HepG2 (cell line): ENCODE results near the gene LMTK2. TPM values are rescaled to one million over a fixed set of nuclear protein-coding genes. Genes with fewer than 3 reads are reported as not detected.

Experiments used
- ATAC-seq: fragments of 200-7000 bp; cut with Tn5 transposase; 3 replicates; pipeline ENCODE4 v1.9.1; 2020; ENCODE audit warnings: mild to moderate bottlenecking, moderate library complexity
- BruUV-seq: library from RNA; stranded (reverse); fragments of 400-500 nt; replicated peaks from 2 replicates; lab custom pipeline; 2021; lab: Mats Ljungman, UMichigan
- CTCF ChIA-PET: fragments of 300-600 bp; formaldehyde crosslinking; extraction: SDS; loops from one replicate; lab custom pipeline; 2021; ENCODE audit warnings: low total read pairs, inconsistent platforms, low intra/inter-chr PET ratio; lab: Yijun Ruan, JAX
- POLR2A ChIA-PET: fragments of 350-600 bp; sonication (Branson Sonifier 250); formaldehyde crosslinking; loops from one replicate; lab custom pipeline; 2020; ENCODE audit warnings: antibody characterized with exemption, inconsistent platforms; lab: Yijun Ruan, JAX
- DNase-seq: peaks from one replicate; pipeline ENCODE4 v3.0.0-alpha.2; 2015; ENCODE audit warnings: low spot score
- FAIRE-seq: peaks from 3 replicates; lab custom pipeline; 2011; peaks lifted over from hg19 to GRCh38; lab: Jason Lieb, UNC
- H2AFZ ChIP-seq: one replicate; pipeline ENCODE4 v1.6.1; 2011; ENCODE audit warnings: low read length, inconsistent platforms
- H3K27ac ChIP-seq: fragments of 300-600 bp; 3 replicates; pipeline ENCODE4 v1.8.0; 2011; ENCODE audit warnings: mixed run types, mild to moderate bottlenecking, mixed read lengths, low read length, inconsistent platforms; ENCODE audit not compliant: insufficient read depth; ENCODE audit errors: extremely low read length
- H3K27me3 ChIP-seq, 2 experiments: fragments of 200-600 bp in 1 of 2; 2 replicates in 1 of 2; 3 replicates in 1 of 2; pipeline versions ENCODE4 v1.6.0 to v1.8.0; 2011; ENCODE audit warnings: low read length in 2 of 2, mild to moderate bottlenecking in 2 of 2, moderate library complexity in 2 of 2, inconsistent platforms in 1 of 2; ENCODE audit not compliant: insufficient read depth in 2 of 2, control insufficient read depth in 1 of 2
- H3K36me3 ChIP-seq, 2 experiments: fragments of 200-600 bp in 1 of 2; replicated peaks in 1 of 2; 2 replicates in 1 of 2; 3 replicates in 1 of 2; pipeline versions ENCODE4 v1.5.1 to v1.8.0; 2011; ENCODE audit warnings: low read length in 2 of 2, inconsistent platforms in 1 of 2; ENCODE audit not compliant: insufficient read depth in 2 of 2, control insufficient read depth in 1 of 2
- H3K4me1 ChIP-seq: 2 replicates; pipeline ENCODE4 v1.5.1; 2012; ENCODE audit warnings: low read length, inconsistent platforms; ENCODE audit not compliant: insufficient read depth
- H3K4me2 ChIP-seq: 2 replicates; pipeline ENCODE4 v1.6.0; 2011; ENCODE audit warnings: low read depth, low read length, inconsistent platforms
- H3K4me3 ChIP-seq, 3 experiments: fragments of 200-600 bp in 1 of 3; sonication (generic), shearing (Covaris generic) in 1 of 3; replicated peaks in 1 of 3; 2 replicates each; pipeline ENCODE4 v1.5.1; 2011 to 2016; ENCODE audit warnings: low read length in 3 of 3, inconsistent platforms in 2 of 3, low read depth in 2 of 3, mild to moderate bottlenecking in 2 of 3, control low read depth in 1 of 3, mixed read lengths in 1 of 3; ENCODE audit not compliant: insufficient read depth in 1 of 3
- H3K79me2 ChIP-seq: one replicate; pipeline ENCODE4 v1.6.1; 2011; ENCODE audit warnings: low read length, inconsistent platforms; ENCODE audit not compliant: insufficient read depth
- H3K9ac ChIP-seq: 2 replicates; pipeline ENCODE4 v1.6.0; 2011; ENCODE audit warnings: mild to moderate bottlenecking, low read depth, low read length, inconsistent platforms; ENCODE audit not compliant: insufficient read depth
- H3K9me3 ChIP-seq: 2 replicates; pipeline ENCODE4 v1.5.1; 2012; ENCODE audit warnings: mild to moderate bottlenecking, low read length
- H4K20me1 ChIP-seq: 2 replicates; pipeline ENCODE4 v1.6.0; 2011; ENCODE audit warnings: inconsistent platforms, mild to moderate bottlenecking, low read length, moderate library complexity; ENCODE audit not compliant: insufficient read depth
- CREB1 ChIP-seq, 2 experiments: fragments of 450-650 bp in 1 of 2; IDR thresholded peaks; 2 replicates each; pipeline ENCODE4 v1.6.1; 2016 to 2017; ENCODE audit warnings: control low read depth in 1 of 2, mild to moderate bottlenecking in 1 of 2, missing compliant biosample characterization in 1 of 2, missing genetic modification characterization in 1 of 2
- EHMT2 ChIP-seq: fragments of 200-600 bp; sonication (generic); IDR thresholded peaks from 2 replicates; pipeline ENCODE4 v1.7.0; 2017; ENCODE audit warnings: antibody characterized with exemption, low read depth, low read length, borderline replicate concordance
- GPN1 ChIP-seq: sonication (generic); formaldehyde crosslinking; IDR thresholded peaks from 2 replicates; pipeline ENCODE4 v1.5.1; 2020; ENCODE audit warnings: missing genetic modification reagents, borderline replicate concordance
- HDAC2 ChIP-seq: sonication (generic); formaldehyde crosslinking; IDR thresholded peaks from 2 replicates; pipeline ENCODE4 v1.4.0; 2020; ENCODE audit warnings: missing genetic modification reagents
- HOXA9 ChIP-seq: sonication (generic); formaldehyde crosslinking; IDR thresholded peaks from 2 replicates; pipeline ENCODE4 v1.8.1; 2022; ENCODE audit warnings: missing genetic modification reagents, mild to moderate bottlenecking, moderate library complexity, borderline replicate concordance
- KLF9 ChIP-seq: IDR thresholded peaks from 2 replicates; pipeline ENCODE4 v1.6.1; 2016; ENCODE audit warnings: low read depth
- RAD51 ChIP-seq: fragments of 450-650 bp; IDR thresholded peaks from 2 replicates; pipeline ENCODE4 v1.6.1; 2016; ENCODE audit warnings: borderline replicate concordance
- ZFYVE20 ChIP-seq: sonication (generic); formaldehyde crosslinking; IDR thresholded peaks from 2 replicates; pipeline ENCODE4 v1.8.0; 2023; ENCODE audit warnings: low read depth, mild to moderate bottlenecking, moderate library complexity, missing genetic modification reagents, borderline replicate concordance
- ZMYM4 ChIP-seq: sonication (generic); formaldehyde crosslinking; IDR thresholded peaks from 2 replicates; pipeline ENCODE4 v1.8.1; 2023; ENCODE audit warnings: mild to moderate bottlenecking, missing genetic modification reagents
- ZNF235 ChIP-seq: sonication (generic); formaldehyde crosslinking; IDR thresholded peaks from 2 replicates; pipeline ENCODE4 v1.8.1; 2023; ENCODE audit warnings: mild to moderate bottlenecking, missing genetic modification reagents, borderline replicate concordance
- ZNF263 ChIP-seq: sonication (generic); formaldehyde crosslinking; IDR thresholded peaks from 2 replicates; pipeline ENCODE4 v1.4.0; 2020; ENCODE audit warnings: missing genetic modification reagents
- ZNF510 ChIP-seq: sonication (generic); formaldehyde crosslinking; IDR thresholded peaks from 2 replicates; pipeline ENCODE4 v1.4.0; 2020; ENCODE audit warnings: low read depth, mild to moderate bottlenecking, missing genetic modification reagents
- ZNF607 ChIP-seq: sonication (generic); formaldehyde crosslinking; IDR thresholded peaks from 2 replicates; pipeline ENCODE4 v1.5.1; 2020; ENCODE audit warnings: missing genetic modification reagents, mild to moderate bottlenecking, borderline replicate concordance
- ZNF7 ChIP-seq: IDR thresholded peaks from 2 replicates; pipeline ENCODE4 v1.6.1; 2016; ENCODE audit warnings: missing biosample characterization, missing genetic modification reagents
- ZNF782 ChIP-seq: sonication (generic); formaldehyde crosslinking; IDR thresholded peaks from 2 replicates; pipeline ENCODE4 v1.4.0; 2020; ENCODE audit warnings: missing genetic modification reagents, mild to moderate bottlenecking, borderline replicate concordance
- WGBS: methylation state at CpG from one replicate; pipeline ENCODE4 v1.1.6; 2017; ENCODE audit warnings: low lambda C conversion rate; 5-methylcytosine and 5-hydroxymethylcytosine counted together
- in situ Hi-C: cut with HindIII; loops from 2 replicates; pipeline ENCODE4 v1.10.0; 2017; ENCODE audit warnings: low pct_unique_long_range_greater_than_20kb; ENCODE audit not compliant: extremely low pct_ligation_motif_present
- intact Hi-C: fragments of 100-400 bp; cut with micrococcal nuclease; formaldehyde crosslinking; loops from one replicate; pipeline ENCODE4 v1.10.0; 2022; ENCODE audit not compliant: unreplicated experiment
- polyA plus RNA-seq, 8 experiments: library from polyadenylated mRNA; depleted of rRNA in 3 of 8; stranded (reverse) in 7 of 8; unstranded in 1 of 8; fragments of >200 nt; fragmentation: Illumina TruSeq in 4 of 8; extraction: Trizol in 4 of 8; gene quantifications; 2 replicates each; pipeline versions ENCODE4 v1.2.1 to v1.2.3, GENCODE V29; 2011 to 2016; ENCODE audit warnings: low read depth in 4 of 8, missing spikeins in 1 of 8, mixed read lengths in 1 of 8; ENCODE audit not compliant: insufficient read depth in 1 of 8
- total RNA-seq, 5 experiments: library from RNA; depleted of rRNA; stranded (reverse); fragments of >200 nt; fragmentation: Illumina TruSeq; extraction: Trizol; gene quantifications; 2 replicates each; pipeline ENCODE4 v1.2.3, GENCODE V29; 2016; ENCODE audit warnings: low read depth in 1 of 5
- TF ChIP-seq, protein P1 (sequence below): sonication (generic); formaldehyde crosslinking; IDR thresholded peaks from 2 replicates; pipeline ENCODE4 v1.8.1; 2023; ENCODE audit warnings: missing genetic modification reagents, mild to moderate bottlenecking, borderline replicate concordance
- TF ChIP-seq, protein P2 (sequence below): sonication (generic); formaldehyde crosslinking; IDR thresholded peaks from 2 replicates; pipeline ENCODE4 v1.5.1; 2020; ENCODE audit warnings: missing genetic modification reagents, mild to moderate bottlenecking, borderline replicate concordance
- TF ChIP-seq, protein P3 (sequence below): sonication (generic); formaldehyde crosslinking; conservative IDR thresholded peaks from 2 replicates; pipeline ENCODE4 v1.4.0; 2020; ENCODE audit warnings: missing genetic modification reagents

LMTK2 gene
- total and polyA plus RNA-seq, 2 of the 13 experiments (the other 11 are each of a cell fraction or from before 2014, with no cell fraction given) = 9.5 to 11.7 TPM

DNA sequence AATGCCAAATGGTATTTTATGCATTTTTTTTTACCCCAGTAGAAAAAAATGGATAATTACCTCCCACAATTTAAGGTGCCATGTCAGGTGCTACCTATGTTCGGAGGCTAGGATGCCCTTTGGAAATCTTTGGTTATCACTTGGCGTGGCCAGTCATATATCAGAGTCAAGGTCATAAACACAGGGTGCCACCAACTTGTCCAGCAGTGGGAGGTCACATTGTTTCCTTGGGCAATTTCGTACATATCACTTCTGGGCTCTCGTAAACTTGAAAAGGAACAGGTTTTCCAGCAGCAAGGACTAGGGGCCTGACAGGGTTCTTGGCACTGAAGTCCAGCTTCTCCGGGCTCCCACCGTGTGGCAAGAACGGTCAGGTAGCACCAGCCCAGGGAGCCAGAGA lies 56.6 kb downstream of the LMTK2 start:
- no peak for DNase-seq
- in situ Hi-C loops = loop anchor here (5.0 to 10.0 kb wide), 2 partner anchors 58 to 141 kb away; partner anchors contain the start of gene LMTK2
- intact Hi-C loops = no loop called here
- Histone ChIP-seq H3K9me3 (no peaks in the 10 kb centered on the region), H3K36me3 (peaks cover 6 to 17% of the 10 kb centered on the region in 2 experiments; a peak in 4 of 5 replicates), H4K20me1 (peaks cover 20% of the 10 kb centered on the region), H2AFZ (no peak overlapping the region), H3K27me3 (no peaks in the 10 kb centered on the region), H3K4me2 (no peak overlapping the region), H3K27ac (no peak overlapping the region), H3K4me1 (no peaks in the 10 kb centered on the region), H3K9ac (no peak overlapping the region), H3K79me2 (no peaks in the 10 kb centered on the region), H3K4me3 (no peak overlapping the region)
- ATAC-seq = no peak
- 77% methylated on average over 4 of the region's 7 CpGs for WGBS
- no TSS peak for BruUV-seq
- POLR2A ChIA-PET = no interaction called here
- no peak for FAIRE-seq
- TF ChIP-seq KLF9 (CRISPR knock-in tag) = no peak
- no peak for TF ChIP-seq GPN1 (CRISPR knock-in tag)
- TF ChIP-seq, protein P1, sequence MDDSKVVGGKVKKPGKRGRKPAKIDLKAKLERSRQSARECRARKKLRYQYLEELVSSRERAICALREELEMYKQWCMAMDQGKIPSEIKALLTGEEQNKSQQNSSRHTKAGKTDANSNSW (CRISPR knock-in tag) = no peak
- no peak for TF ChIP-seq ZNF7
- no peak for TF ChIP-seq ZNF263
- no peak for TF ChIP-seq RAD51
- no peak for TF ChIP-seq EHMT2
- no peak for TF ChIP-seq ZMYM4 (CRISPR knock-in tag)
- TF ChIP-seq HOXA9 = no peak
- no peak for TF ChIP-seq ZNF510 (CRISPR knock-in tag)
- no peak for TF ChIP-seq CREB1 (IDR thresholded peaks at IDR 0.05)
- no peak for TF ChIP-seq CREB1 (CRISPR knock-in tag; IDR thresholded peaks at IDR 0.05)
- no peak for TF ChIP-seq ZFYVE20 (CRISPR knock-in tag)
- TF ChIP-seq, protein P2, sequence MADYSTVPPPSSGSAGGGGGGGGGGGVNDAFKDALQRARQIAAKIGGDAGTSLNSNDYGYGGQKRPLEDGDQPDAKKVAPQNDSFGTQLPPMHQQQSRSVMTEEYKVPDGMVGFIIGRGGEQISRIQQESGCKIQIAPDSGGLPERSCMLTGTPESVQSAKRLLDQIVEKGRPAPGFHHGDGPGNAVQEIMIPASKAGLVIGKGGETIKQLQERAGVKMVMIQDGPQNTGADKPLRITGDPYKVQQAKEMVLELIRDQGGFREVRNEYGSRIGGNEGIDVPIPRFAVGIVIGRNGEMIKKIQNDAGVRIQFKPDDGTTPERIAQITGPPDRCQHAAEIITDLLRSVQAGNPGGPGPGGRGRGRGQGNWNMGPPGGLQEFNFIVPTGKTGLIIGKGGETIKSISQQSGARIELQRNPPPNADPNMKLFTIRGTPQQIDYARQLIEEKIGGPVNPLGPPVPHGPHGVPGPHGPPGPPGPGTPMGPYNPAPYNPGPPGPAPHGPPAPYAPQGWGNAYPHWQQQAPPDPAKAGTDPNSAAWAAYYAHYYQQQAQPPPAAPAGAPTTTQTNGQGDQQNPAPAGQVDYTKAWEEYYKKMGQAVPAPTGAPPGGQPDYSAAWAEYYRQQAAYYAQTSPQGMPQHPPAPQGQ (CRISPR knock-in tag) = no peak
- no peak for TF ChIP-seq ZNF607 (CRISPR knock-in tag)
- no peak for TF ChIP-seq HDAC2 (CRISPR knock-in tag)
- no peak for TF ChIP-seq ZNF235 (CRISPR knock-in tag)
- TF ChIP-seq, protein P3, sequence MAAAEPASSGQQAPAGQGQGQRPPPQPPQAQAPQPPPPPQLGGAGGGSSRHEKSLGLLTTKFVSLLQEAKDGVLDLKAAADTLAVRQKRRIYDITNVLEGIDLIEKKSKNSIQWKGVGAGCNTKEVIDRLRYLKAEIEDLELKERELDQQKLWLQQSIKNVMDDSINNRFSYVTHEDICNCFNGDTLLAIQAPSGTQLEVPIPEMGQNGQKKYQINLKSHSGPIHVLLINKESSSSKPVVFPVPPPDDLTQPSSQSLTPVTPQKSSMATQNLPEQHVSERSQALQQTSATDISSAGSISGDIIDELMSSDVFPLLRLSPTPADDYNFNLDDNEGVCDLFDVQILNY (CRISPR knock-in tag) = no peak
- TF ChIP-seq ZNF782 (CRISPR knock-in tag) = no peak
- CTCF ChIA-PET = no interaction called here
